ENCODE measurements around the gene FAM163B.

Gene FAM163B

DNA sequence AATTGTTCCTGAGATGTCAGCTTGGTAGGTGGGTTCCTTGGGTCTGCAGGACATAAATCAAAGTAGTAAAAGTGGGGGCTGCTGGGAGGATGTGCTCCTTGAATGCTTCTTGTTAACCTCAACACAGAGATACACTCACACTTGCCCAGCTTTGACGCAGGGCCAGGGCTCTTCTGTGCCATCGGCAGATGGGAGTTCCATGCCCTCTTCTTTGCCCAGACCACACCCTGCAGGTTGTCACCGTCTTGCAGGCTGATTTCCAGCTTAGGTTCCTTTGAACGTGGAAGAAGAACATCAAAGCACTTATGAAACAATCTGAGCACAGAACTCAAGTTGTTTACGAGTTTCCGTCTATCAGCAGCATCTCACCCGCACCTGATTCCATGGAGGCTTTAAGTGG, 38.0 kb upstream of the FAM163B start:
- no peaks in the 10 kb centered on the region for H3K4me1 ChIP-seq (ENCODE audit: control insufficient read depth, insufficient read depth, low read length)
- no peaks in the 10 kb centered on the region for H3K27me3 ChIP-seq (ENCODE audit: control insufficient read depth, insufficient read depth, low read length)
- no peak overlapping the region for H3K4me3 ChIP-seq (ENCODE audit: low read length)
- H3K27ac ChIP-seq (ENCODE audit: low read length) = no peak overlapping the region
- no peaks in the 10 kb centered on the region for H3K9me3 ChIP-seq (ENCODE audit: control insufficient read depth, insufficient read depth, low read length)
- whole genome bisulfite sequencing (ENCODE audit: insufficient coverage, insufficient read length) = no CpG with 5 or more reads among the region's 7 CpGs
- no peaks in the 10 kb centered on the region for H3K36me3 ChIP-seq (ENCODE audit: control insufficient read depth, insufficient read depth, low read length)
- DNase-seq (ENCODE audit: low read depth, low spot score) = no peak

DNA sequence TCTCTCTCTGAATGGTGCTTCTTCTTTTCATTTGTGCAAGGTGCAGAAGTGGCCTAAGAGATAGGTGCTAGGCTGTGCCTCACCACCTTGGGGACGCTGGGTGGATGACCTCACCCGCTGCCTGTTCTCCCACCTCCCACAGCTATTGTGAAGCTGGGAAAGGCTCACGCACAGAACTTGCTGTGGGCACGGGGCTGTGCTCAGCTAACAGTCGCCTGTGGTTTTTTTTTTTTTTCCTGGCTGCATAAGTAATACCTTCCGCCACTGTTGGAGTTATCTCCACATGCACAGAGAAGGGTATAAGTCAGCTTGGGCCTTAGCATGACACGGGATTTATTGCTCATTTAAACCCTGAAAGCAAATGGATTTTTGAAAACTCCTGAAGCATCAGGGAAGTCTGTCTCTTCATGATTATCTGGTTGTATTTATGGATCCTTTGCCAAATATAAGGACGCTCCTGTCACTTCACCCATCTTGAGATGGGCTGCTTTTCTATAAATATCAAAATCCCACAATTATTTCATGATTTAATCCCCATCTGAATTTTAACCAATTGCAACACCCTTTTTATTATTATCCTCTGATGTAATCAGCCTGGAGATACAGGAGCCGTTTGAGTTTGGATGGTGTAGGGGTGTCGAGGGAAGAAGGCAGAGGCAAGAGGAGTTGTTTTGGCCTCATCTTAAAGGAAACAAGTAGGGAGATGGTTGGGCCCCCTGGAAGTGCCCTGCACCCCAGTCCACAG, 36.0 kb upstream of the FAM163B start:
- no peaks in the 10 kb centered on the region for H3K36me3 ChIP-seq (ENCODE audit: control insufficient read depth, insufficient read depth, low read length)
- no peak overlapping the region for H3K4me3 ChIP-seq (ENCODE audit: low read length)
- no peaks in the 10 kb centered on the region for H3K27me3 ChIP-seq (ENCODE audit: control insufficient read depth, insufficient read depth, low read length)
- H3K4me1 ChIP-seq (ENCODE audit: control insufficient read depth, insufficient read depth, low read length) = no peaks in the 10 kb centered on the region
- no peak for DNase-seq (ENCODE audit: low read depth, low spot score)
- H3K27ac ChIP-seq (ENCODE audit: low read length) = no peak overlapping the region
- H3K9me3 ChIP-seq (ENCODE audit: control insufficient read depth, insufficient read depth, low read length) = no peaks in the 10 kb centered on the region
- no CpG with 5 or more reads among the region's 10 CpGs for WGBS (ENCODE audit: insufficient coverage, insufficient read length)

DNA sequence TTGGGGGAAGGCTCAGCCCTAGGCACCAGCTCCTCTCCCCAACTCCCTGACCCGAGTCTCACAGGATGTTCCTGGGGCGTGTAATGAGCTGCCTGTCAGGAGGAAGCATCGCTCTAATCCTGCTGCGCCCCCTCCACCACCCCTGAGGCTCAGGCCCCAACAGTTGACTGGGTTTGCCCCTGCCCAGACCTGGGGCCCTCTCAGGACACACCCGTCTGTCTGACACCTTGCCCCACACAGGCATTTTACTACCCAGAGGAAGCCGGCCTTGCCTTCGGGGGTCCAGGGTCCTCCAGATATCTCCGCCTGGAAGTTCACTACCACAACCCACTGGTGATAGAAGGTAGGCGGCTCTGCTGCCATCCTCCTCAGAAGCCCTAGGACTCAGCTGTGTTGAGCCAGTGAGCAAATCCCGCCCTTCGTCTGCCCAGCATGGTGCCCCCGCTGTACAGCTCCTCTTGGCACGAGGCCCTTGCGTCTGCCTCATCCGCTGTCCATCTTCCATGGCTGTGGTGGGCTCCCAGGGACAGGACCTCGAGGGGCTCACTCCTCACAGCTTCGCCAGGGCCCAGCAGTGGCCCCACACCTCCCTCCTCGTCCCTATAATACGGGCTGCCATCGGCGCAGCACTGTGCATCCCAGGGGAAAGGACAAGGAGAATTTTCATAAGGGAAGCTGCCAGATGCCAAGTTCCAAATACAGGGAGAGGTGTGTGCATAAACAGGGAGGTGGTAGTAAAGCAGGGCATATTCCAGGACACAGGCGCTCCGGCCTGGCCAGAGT, 35.0 kb upstream of the FAM163B start:
- WGBS (ENCODE audit: insufficient coverage, insufficient read length) = no CpG with 5 or more reads among the region's 23 CpGs
- Histone ChIP-seq H3K27me3 (ENCODE audit: control insufficient read depth, insufficient read depth, low read length) (no peaks in the 10 kb centered on the region), H3K9me3 (ENCODE audit: control insufficient read depth, insufficient read depth, low read length) (no peaks in the 10 kb centered on the region), H3K4me1 (ENCODE audit: control insufficient read depth, insufficient read depth, low read length) (no peaks in the 10 kb centered on the region), H3K4me3 (ENCODE audit: low read length) (no peak overlapping the region), H3K27ac (ENCODE audit: low read length) (no peak overlapping the region), H3K36me3 (ENCODE audit: control insufficient read depth, insufficient read depth, low read length) (no peaks in the 10 kb centered on the region)
- DNase-seq (ENCODE audit: low read depth, low spot score) = no peak

DNA sequence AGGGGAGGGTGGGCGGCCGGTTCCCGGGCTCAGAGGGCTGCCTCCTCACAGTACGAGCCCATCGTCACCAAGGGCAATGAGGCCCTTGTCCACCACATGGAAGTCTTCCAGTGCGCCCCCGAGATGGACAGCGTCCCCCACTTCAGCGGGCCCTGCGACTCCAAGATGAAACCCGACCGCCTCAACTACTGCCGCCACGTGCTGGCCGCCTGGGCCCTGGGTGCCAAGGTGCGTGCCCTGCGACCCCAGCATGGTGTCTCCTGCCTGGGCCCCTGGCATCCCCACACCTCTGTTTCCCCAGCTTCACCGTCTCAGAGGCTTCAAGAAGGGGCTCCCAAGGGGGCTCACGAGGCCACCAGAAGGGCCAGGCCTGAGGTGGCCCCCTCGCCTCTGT, 34.2 kb upstream of the FAM163B start:
- H3K27ac ChIP-seq (ENCODE audit: low read length) = no peak overlapping the region
- DNase-seq (ENCODE audit: low read depth, low spot score) = no peak
- no peaks in the 10 kb centered on the region for H3K27me3 ChIP-seq (ENCODE audit: control insufficient read depth, insufficient read depth, low read length)
- no peaks in the 10 kb centered on the region for H3K9me3 ChIP-seq (ENCODE audit: control insufficient read depth, insufficient read depth, low read length)
- no CpG with 5 or more reads among the region's 20 CpGs for WGBS (ENCODE audit: insufficient coverage, insufficient read length)
- no peaks in the 10 kb centered on the region for H3K4me1 ChIP-seq (ENCODE audit: control insufficient read depth, insufficient read depth, low read length)
- no peak overlapping the region for H3K4me3 ChIP-seq (ENCODE audit: low read length)
- H3K36me3 ChIP-seq (ENCODE audit: control insufficient read depth, insufficient read depth, low read length) = no peaks in the 10 kb centered on the region

DNA sequence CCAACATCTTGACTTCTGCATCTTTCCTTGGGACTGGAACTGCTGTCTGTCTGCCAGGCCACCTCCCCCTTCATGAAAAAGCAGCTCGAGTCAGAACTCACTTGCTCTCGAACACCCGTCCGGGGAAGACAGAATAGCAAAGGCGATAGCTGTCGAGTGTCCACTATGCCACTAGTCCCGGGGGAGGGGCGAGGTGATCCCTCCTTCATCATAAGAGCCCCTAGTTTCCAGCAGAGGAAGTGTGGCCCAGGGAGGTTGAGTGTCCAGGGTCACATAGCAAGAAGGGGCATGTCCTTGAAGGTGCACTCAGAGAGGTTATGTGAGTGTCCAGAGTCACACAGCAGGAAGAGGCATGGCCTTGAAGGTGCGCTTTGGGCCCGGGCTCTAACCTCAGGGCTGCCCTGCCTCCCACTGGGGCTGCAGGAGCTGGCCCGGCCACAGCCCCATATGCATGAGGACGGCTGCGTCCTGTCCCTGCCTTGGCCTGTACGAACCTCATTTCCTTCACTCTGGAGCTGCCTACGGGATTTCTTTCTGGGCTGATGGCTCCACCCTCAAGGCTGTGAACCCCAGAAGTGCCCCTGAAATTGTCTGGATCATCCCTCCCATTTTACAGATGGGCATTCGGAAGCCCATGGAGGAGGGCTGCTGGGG, 33.6 kb upstream of the FAM163B start:
- no peak overlapping the region for H3K27ac ChIP-seq (ENCODE audit: low read length)
- no peak for DNase-seq (ENCODE audit: low read depth, low spot score)
- H3K9me3 ChIP-seq (ENCODE audit: control insufficient read depth, insufficient read depth, low read length) = no peaks in the 10 kb centered on the region
- H3K4me3 ChIP-seq (ENCODE audit: low read length) = no peak overlapping the region
- no peaks in the 10 kb centered on the region for H3K27me3 ChIP-seq (ENCODE audit: control insufficient read depth, insufficient read depth, low read length)
- no CpG with 5 or more reads among the region's 16 CpGs for WGBS (ENCODE audit: insufficient coverage, insufficient read length)
- H3K36me3 ChIP-seq (ENCODE audit: control insufficient read depth, insufficient read depth, low read length) = no peaks in the 10 kb centered on the region
- H3K4me1 ChIP-seq (ENCODE audit: control insufficient read depth, insufficient read depth, low read length) = no peaks in the 10 kb centered on the region

DNA sequence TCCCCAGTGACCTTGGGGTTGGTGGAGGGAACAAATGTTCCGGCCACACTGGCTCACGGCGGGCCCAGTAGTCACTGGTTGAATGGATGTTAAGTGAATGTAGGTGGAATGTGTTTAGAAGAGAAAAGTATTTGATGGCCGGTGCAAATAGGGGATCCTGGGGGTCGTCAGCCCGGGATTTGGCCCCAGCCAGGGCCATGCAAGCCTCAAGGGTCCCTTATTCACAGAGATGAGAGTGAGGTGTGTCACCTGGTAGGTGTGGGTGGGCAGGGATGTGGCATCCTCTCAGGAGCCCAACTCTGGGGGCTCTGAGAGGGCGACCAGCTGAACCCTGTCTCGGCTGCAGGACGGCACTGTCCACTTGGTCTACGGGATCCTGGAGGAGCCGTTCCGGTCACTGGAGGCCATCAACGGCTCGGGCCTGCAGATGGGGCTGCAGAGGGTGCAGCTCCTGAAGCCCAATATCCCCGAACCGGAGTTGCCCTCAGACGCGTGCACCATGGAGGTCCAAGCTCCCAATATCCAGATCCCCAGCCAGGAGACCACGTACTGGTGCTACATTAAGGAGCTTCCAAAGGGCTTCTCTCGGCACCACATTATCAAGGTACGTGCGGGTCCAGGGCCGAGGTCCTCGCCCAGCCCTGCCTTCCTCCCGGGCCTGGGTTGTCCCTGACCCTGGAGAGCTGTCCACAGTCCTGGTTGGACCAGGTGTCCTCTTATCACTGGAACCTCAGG, 32.8 kb upstream of the FAM163B start:
- WGBS (ENCODE audit: insufficient coverage, insufficient read length) = 100% methylated on average over 1 of the region's 25 CpGs
- no peak for DNase-seq (ENCODE audit: low read depth, low spot score)
- no peak overlapping the region for H3K4me3 ChIP-seq (ENCODE audit: low read length)
- no peak overlapping the region for H3K27ac ChIP-seq (ENCODE audit: low read length)
- H3K9me3 ChIP-seq (ENCODE audit: control insufficient read depth, insufficient read depth, low read length) = no peaks in the 10 kb centered on the region
- H3K36me3 ChIP-seq (ENCODE audit: control insufficient read depth, insufficient read depth, low read length) = no peaks in the 10 kb centered on the region
- no peaks in the 10 kb centered on the region for H3K27me3 ChIP-seq (ENCODE audit: control insufficient read depth, insufficient read depth, low read length)
- peaks cover 3% of the 10 kb centered on the region; the same call in 1 of the 2 replicates for H3K4me1 ChIP-seq (ENCODE audit: control insufficient read depth, insufficient read depth, low read length)

DNA sequence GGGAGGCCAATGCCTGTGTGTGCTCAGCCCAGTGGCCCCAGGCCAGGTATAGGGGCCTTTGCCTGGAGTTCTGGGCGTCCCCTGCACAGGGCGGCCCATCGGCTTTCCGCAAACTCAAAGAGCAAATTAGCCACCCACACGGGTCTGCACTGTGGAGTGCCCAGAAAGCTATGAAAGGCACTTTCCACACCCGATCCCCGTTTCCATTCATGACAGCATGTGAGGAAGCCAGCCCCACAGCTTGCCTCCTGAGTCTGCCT, 32.1 kb upstream of the FAM163B start:
- Histone ChIP-seq H3K36me3 (ENCODE audit: control insufficient read depth, insufficient read depth, low read length) (no peaks in the 10 kb centered on the region), H3K27ac (ENCODE audit: low read length) (no peak overlapping the region), H3K27me3 (ENCODE audit: control insufficient read depth, insufficient read depth, low read length) (no peaks in the 10 kb centered on the region), H3K9me3 (ENCODE audit: control insufficient read depth, insufficient read depth, low read length) (no peaks in the 10 kb centered on the region), H3K4me1 (ENCODE audit: control insufficient read depth, insufficient read depth, low read length) (peaks cover 3% of the 10 kb centered on the region; the same call in 1 of the 2 replicates), H3K4me3 (ENCODE audit: low read length) (no peak overlapping the region)
- DNase-seq (ENCODE audit: low read depth, low spot score) = no peak
- whole genome bisulfite sequencing (ENCODE audit: insufficient coverage, insufficient read length) = no CpG with 5 or more reads among the region's 7 CpGs

DNA sequence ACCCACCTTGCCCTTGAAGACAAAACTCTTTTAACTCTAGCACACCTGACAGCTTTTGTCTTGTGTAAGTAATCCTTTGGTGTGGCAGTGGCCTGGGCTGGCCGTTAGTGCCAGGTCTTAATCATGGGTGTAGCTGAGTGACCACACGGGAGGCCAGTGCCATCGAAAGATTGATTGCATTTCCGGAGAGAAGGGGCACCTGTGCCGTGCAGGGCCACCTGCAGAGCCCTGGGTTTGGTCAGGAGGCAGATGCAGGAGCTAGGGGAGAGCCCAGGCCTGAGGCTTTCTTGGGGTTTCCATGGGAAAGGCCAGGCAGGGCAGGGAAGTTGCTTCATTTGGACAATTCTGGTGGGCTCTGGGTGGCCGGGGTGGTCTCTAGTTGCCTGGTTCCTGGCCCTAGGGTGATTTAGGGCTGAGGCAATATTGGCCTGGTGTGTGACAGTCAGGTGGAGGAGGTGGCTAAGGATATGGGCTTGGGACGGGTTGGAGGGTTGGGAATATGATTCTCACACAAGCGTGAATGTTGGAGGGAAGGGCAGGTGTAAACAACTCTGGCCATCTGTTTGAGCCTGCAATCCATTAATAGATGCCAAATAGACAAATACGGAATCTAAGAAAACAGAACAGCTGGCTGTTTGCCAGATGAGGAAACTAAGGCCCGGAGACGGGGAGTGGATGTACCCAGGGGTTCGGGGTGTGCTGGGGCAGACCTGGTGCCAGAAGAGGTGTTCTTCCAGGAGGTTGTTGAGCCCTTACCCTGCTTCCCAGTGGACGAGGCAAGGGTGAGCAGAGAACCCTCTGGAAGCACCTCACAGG, 31.6 kb upstream of the FAM163B start:
- no peak overlapping the region for H3K27ac ChIP-seq (ENCODE audit: low read length)
- no peaks in the 10 kb centered on the region for H3K36me3 ChIP-seq (ENCODE audit: control insufficient read depth, insufficient read depth, low read length)
- no peak for DNase-seq (ENCODE audit: low read depth, low spot score)
- H3K4me3 ChIP-seq (ENCODE audit: low read length) = no peak overlapping the region
- no peaks in the 10 kb centered on the region for H3K9me3 ChIP-seq (ENCODE audit: control insufficient read depth, insufficient read depth, low read length)
- H3K4me1 ChIP-seq (ENCODE audit: control insufficient read depth, insufficient read depth, low read length) = peaks cover 3% of the 10 kb centered on the region; the same call in 1 of the 2 replicates
- no peaks in the 10 kb centered on the region for H3K27me3 ChIP-seq (ENCODE audit: control insufficient read depth, insufficient read depth, low read length)
- no CpG with 5 or more reads among the region's 13 CpGs for WGBS (ENCODE audit: insufficient coverage, insufficient read length)

DNA sequence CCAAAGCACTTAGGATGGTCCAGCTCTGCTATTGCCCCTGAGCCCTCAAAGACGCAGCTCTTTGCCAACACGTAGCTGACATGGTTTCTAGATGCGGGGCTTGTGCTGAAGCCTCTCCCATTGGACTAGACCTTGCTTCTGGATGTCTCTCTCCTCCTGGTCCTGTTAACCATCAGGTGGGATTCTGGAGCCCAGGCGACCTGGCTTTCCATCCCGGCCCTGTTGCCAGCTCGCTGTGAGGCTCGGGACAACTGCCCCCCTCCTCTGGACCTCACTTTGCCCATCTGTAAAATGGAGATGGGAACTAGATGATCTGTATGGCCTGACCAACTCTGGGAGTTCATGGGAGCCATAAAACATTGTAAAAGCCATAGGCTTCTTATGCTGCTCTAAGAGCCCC, 31.0 kb upstream of the FAM163B start:
- Histone ChIP-seq H3K27ac (ENCODE audit: low read length) (no peak overlapping the region), H3K4me1 (ENCODE audit: control insufficient read depth, insufficient read depth, low read length) (peaks cover 3% of the 10 kb centered on the region; the same call in 1 of the 2 replicates), H3K4me3 (ENCODE audit: low read length) (no peak overlapping the region), H3K9me3 (ENCODE audit: control insufficient read depth, insufficient read depth, low read length) (no peaks in the 10 kb centered on the region), H3K36me3 (ENCODE audit: control insufficient read depth, insufficient read depth, low read length) (no peaks in the 10 kb centered on the region), H3K27me3 (ENCODE audit: control insufficient read depth, insufficient read depth, low read length) (no peaks in the 10 kb centered on the region)
- no CpG with 5 or more reads among the region's 7 CpGs for WGBS (ENCODE audit: insufficient coverage, insufficient read length)
- DNase-seq (ENCODE audit: low read depth, low spot score) = no peak

DNA sequence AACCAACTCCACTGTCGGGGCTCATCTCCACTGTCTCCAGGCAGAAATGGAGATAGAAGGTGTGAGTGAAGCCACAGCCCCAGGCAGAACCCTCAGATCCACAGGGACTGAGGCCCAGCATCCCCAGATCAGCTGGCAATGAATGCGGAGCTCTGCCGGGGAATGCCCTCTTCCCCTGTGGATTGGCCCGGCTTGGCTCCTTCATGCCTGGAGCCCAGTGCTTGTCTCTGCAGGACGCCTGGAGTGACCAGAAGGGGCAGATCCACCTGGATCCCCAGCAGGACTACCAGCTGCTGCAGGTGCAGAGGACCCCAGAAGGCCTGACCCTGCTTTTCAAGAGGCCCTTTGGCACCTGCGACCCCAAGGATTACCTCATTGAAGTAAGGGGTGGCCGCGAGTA, 30.4 kb upstream of the FAM163B start:
- no CpG with 5 or more reads among the region's 8 CpGs for WGBS (ENCODE audit: insufficient coverage, insufficient read length)
- no peaks in the 10 kb centered on the region for H3K27me3 ChIP-seq (ENCODE audit: control insufficient read depth, insufficient read depth, low read length)

More for the DNA sequence above, 30.4 kb upstream of the FAM163B start:
- no peak overlapping the region for H3K4me3 ChIP-seq (ENCODE audit: low read length)
- no peak overlapping the region for H3K27ac ChIP-seq (ENCODE audit: low read length)
- peaks cover 3% of the 10 kb centered on the region; the same call in 1 of the 2 replicates for H3K4me1 ChIP-seq (ENCODE audit: control insufficient read depth, insufficient read depth, low read length)
- DNase-seq (ENCODE audit: low read depth, low spot score) = no peak
- H3K9me3 ChIP-seq (ENCODE audit: control insufficient read depth, insufficient read depth, low read length) = no peaks in the 10 kb centered on the region
- no peaks in the 10 kb centered on the region for H3K36me3 ChIP-seq (ENCODE audit: control insufficient read depth, insufficient read depth, low read length)
